Measurements from ENCODE around the gene POLD4.

Gene POLD4

GRCh38 chr11:67314218-67314617 is 39.1 kb downstream of the POLD4 start:
- DNase-seq: no peak

DNA sequence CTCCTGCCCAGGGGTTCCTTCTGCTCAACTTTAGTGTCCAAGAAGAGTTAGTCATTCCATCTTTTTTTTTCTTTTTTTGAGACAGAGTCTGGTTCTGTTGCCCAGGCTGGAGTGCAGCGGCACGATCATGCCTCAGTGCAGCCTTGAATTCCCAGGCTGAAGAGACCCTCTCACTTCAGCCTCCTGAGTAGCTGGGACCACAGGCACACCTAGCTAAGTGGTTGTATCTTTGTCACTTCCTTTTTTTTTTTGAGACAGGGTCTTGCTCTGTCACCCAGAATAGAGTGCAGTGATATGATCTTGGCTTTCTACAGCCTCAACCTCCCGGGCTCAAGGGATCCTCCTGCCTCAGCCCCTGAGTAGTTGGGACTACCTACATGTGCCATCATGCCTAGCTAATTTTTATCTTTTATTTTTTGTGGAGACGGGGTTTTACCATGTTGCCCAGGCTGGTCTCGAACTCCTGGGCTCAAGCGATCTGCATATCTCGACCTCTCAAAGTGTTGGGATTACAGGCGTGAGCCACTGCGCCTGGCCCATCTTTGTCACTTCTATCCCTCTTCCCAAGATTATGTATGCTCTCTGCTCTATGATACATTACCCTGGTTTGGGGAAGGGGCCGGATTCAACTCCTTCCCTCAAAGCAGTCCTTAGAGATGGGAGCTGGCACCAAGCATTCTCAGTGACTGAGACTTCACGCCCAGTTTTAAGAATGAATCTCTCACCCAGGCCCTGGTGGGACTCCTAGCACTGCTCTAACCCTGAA is 40.0 kb downstream of the POLD4 start:
- DNase-seq: no peak

DNA sequence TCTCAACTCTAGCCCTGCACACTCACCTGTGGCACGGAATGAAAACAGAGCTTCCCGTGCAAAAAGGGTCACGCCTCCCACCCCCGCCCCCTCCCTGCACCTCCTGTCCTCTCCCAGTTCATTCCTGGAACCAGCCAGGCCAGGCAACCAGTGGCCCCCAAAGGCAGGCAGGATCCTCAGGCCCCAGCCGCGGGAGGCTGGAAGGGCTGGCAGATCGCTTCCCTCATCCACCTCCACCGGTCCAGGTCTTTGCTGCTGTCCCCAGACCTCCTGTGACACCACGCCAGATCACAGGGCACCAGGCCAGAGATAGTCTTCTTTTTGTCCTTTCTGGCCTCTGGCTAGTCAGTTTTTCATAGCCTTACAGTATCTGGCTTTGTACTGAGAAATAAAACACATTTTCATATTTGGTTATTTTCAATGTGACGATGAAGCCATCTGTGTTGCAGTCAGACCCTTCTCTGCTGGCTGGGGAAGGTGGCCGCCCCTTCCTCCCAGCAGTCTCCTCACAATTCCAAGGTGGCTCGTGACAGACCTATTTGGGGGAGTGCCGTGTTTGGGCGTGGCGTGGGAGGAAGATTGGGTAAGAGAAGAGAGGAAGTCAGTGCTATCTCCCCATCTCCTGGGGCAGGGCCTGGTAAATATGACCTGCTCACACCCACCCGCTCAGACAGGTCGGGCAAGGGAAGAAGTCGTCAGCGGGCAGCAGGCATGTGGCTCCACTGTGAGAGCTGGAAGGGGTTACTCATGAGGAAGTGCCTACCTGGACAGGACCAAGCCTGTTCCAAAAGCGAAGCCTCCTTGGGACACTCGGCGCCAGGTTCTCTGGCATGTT is 40.9 kb downstream of the POLD4 start:
- no peak for DNase-seq

DNA sequence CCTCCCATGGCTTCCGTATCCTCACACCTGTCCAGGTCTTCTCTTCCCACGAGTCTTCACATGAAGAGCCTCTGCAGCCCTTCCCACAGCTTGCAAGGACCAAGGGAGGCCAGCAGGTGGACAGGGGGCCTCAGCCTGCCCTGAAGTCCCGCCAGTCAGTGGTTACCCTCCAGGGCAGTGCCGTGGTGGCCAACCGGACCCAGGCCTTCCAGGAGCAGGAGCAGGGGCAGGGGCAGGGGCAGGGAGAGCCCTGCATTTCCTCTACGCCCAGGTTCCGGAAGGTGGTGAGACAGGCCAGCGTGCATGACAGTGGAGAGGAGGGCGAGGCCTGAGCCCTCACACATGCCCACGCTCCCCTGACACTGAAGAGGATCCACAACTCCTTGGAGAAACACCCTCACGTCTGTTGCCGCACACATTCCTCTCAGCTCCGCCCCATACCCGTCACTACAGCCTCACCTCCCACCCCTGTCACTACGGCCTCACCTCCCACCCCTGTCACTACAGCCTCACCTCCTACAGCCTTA is 41.7 kb downstream of the POLD4 start:
- no peak for DNase-seq

DNA sequence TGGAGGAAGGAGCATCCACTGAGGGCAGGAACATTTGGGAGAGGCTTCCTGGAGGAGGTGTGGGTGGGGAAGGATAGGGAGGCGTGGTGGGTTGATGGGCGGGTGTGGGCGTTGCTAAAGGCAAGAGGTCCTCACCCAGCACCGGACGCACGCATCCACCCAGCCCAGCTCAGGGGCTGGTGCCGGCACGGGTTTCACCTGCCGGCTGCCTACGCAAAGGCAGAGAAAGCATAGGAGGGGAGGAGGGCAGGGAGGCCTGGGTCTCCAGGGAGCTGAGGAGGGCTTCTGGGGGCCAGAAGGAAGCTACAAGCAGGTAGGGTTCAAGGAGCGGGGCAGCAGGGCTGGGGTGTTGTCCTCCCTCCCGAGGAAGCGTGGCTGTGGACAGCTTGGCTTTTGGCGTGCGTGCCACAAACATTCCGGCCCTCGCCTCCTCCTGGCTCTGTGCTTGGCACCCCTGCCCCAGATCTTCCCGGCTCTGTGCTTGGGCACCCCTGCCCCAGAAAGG is 42.2 kb downstream of the POLD4 start:
- DNase-seq: no peak

DNA sequence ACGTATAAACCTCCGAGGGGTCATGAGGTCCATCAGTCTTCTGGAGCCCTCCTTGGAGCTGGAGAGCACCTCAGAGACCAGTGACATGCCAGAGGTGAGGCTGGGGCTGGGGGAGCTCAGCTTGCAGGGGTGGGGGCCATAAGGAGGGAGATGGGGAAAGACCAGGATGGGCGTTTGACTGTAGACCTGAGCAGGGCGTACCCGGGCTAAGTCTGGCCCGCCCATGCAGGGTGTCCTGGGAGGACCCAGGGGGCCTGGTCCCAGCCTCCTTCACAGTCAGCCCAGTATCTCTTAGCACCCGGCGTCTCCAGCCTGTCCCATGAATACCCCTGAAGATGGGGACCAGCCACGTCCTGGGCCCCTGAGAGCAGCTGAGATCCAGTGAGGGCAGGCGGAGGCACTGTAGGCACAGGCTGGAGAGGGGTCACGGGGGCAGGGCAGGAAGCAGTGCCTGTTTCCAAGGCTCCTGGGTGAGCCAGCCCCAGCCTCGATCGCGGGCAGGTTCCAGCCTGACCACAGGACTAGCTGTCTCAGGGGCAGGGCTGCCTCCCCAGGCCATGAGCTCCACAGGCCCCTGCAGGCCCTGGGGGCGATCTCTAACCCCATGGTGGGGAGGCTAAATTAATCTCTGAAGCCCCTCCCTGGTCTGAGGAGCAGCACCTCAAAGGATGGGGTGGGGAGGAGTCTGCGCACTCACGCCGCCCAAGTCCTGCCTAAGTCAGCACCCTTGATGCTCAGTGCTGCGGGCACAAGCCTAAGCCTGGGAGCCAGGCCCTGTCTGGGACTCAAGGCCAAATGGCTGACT is 42.9 kb downstream of the POLD4 start:
- no peak for DNase-seq

DNA sequence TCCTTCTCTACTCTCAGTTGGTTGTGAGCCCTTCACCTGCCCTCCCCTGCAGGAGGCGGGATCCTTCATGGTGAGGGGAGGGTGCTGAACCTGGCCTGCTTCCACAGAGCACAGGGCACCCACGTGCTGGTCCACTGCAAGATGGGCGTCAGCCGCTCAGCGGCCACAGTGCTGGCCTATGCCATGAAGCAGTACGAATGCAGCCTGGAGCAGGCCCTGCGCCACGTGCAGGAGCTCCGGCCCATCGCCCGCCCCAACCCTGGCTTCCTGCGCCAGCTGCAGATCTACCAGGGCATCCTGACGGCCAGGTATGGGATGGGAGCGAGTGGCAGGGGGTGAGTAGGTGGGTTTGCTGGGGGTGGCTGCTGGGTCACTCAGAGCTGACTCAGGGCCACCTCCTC is 43.7 kb downstream of the POLD4 start:
- DNase-seq: no peak

DNA sequence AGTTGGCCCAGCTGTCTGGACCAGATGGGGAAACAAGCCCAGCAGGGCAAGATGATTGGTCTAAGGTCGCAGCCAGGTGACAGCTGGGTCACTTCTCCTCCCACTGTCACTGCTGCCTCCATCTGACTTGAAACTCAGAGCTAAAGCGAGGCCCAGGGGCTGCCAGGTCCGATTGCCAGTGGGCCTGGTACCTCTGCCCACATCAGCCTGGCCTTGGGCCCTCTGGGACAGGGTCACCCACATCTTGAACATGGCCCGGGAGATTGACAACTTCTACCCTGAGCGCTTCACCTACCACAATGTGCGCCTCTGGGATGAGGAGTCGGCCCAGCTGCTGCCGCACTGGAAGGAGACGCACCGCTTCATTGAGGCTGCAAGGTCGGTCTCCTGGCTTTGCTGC is 44.2 kb downstream of the POLD4 start:
- no peak for DNase-seq

GRCh38 chr11:67308031-67308866 is 45.1 kb downstream of the POLD4 start:
- no peak for DNase-seq

- DNase-seq: no peak
Measured at GRCh38 chr11:67307545-67308001, 45.8 kb downstream of the POLD4 start.

DNA sequence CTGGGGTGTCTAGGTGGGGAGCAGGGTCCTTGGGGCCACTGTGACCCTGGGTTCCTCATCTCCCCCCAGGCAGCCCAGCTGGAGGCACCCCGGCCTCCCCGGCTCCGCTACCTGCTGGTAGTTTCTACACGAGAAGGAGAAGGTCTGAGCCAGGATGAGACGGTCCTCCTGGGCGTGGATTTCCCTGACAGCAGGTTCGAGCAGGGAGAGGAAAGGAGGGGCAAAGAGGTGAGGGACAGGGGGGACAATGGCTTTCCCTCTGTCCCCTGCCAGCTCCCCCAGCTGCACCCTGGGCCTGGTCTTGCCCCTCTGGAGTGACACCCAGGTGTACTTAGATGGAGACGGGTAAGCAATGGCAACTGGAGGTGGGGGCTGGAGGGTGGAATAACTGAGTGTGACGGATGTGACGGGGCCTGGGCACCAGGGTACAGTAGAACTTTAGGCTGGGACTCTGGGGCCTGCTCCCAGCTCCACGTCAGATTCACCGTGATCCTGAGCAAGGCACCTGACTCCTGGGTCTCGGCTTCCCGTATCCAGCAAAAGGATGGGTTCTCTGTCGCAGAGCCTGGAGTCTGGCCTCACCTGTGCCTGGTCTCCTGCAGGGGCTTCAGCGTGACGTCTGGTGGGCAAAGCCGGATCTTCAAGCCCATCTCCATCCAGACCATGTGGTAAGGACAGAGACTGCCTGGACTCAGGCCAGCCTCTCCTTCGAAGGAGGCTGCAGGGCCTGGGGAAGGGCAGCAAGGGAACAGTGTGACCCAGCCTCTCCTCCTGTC is 46.4 kb downstream of the POLD4 start:
- DNase-seq: no peak

- DNase-seq: no peak
Measured at GRCh38 chr11:67304511-67305113, 48.7 kb downstream of the POLD4 start.

GRCh38 chr11:67303835-67304411 is 49.4 kb downstream of the POLD4 start:
- no peak for DNase-seq

GRCh38 chr11:67303132-67303834 is 50.1 kb downstream of the POLD4 start, which contains the start of gene SSH3:
Gene SSH3, plus strand, starts transcription at chr11:67303530. Its CDS starts 96 bp downstream, at chr11:67303626.
- peak; percentile 19 for DNase-seq

DNA sequence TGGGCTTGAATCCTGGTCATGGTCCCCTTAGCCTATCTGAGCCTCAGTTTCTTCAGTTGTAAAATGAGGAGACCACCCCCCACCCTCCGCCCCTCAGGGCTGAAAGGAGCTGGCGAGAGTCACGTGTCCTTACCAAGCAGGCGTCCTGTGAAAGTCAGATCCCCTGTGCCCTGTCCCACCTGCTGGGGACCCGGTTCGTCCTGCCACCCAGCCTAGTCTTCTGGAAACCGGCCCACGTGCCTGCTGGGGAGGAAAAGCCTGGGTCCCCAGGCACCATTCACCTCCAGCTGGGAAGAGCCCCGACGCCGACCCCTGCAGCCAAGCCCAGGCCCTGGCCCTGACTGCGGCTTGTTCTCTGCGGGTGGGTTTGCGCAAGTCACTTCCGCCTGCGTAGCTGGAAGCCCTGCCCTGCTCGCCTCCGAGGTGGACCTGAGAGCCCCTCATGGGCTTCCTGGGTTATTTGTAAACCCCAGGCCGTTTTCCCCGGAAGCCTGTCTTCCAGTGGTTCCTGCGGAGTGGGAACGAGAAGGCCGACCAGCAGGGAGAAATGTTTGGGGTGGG is 50.7 kb downstream of the POLD4 start:
- DNase-seq: no peak

DNA sequence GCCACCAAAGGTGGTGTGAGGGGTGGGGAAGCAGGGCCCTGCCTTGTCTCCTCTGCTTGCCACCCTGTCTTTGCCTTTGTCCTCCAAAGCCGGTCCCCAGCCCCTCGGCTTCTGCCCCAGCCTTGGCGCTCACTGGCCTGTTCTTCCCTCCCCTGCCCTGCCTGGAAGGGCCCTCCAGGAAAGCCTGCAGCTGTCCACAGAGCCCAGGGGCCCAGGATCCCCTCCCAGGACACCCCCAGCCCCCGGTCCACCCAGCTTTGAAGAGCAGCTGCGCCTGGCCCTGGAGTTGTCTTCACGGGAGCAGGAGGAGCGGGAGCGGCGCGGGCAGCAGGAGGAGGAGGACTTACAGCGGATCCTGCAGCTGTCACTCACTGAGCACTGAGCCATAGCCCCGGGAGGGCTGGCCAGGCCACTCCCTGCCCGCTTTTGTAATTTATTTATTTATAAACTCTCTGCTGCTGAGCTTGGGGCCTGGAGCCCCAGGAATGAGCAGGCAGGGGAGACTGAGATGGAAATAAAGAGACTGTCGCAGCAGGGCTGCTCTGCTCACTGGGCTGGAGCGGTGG is 51.3 kb downstream of the POLD4 start:
- no peak for DNase-seq

DNA sequence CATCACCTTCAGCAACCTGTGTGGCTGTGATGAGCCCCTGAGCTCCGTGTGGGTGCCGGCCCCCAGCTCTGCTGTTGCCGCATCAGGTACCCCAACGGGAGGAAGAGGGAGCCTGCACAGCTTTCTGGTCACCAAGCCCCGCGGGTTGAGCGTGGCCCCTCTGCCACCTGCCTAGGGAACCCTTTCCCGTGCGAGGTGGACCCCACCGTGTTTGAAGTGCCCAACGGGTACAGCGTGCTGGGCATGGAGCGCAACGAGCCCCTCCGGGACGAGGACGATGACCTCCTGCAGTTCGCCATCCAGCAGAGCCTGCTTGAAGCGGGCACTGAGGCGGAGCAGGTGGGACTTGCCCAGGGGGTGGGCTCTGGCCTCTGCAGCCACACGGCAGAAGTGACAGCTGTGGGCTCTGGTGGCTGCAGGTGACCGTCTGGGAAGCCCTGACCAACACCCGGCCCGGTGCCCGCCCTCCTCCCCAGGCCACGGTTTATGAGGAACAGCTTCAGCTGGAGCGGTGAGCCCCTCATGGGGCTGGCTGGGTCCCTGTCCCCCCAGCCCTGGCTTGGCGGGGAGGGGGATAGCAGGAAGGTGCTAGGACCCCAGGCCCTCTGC is 51.9 kb downstream of the POLD4 start:
- DNase-seq: no peak

All from NCI-H1417 treated with DMSO at 0.1 percent for 48 hours (cell line).